Measurements from ENCODE around the gene GARIN5A.

- TF ChIP-seq POLR2AphosphoS5 (IDR thresholded peaks at IDR 0.05) (no peak), POLR2A (IDR thresholded peaks at IDR 0.05) (no peak), CTCF (IDR thresholded peaks at IDR 0.05) (no peak)
These were observed 46.2 kb upstream of the GARIN5A start for GRCh38 chr19:50522881-50523280.

All from sigmoid colon (tissue), 4 donors.